T-helper 9 cell (primary cell): Measurements from ENCODE around the gene CCL7.

Experiments
- DNase-seq: peaks from one replicate; pipeline ENCODE4 v3.0.0-alpha.2; 2020

Gene CCL7

DNA sequence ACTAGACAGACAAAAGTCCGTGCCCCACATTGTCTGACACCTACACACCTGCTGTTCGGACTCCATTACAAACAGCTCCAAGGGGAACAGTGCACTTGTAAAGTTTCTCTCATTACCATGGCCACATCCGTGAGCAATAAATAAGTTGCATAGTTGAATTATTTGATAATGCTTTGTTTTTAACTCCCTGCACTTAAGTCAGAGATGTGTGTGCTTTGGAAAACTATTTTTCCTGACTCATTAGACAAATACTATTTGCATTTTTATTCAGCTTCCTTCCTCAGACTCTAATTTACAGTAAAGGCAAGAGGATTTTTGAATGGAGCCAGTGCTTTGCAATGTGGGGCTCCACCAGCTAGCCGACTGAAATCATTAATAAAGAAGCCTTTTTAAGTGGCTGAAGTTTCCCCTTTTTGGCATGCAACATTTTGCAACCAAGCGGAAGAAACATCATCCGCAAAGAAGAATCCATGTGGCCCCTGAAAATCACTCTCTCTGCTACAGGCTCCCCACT is 21.5 kb upstream of the CCL7 start:
- no peak for DNase-seq

DNA sequence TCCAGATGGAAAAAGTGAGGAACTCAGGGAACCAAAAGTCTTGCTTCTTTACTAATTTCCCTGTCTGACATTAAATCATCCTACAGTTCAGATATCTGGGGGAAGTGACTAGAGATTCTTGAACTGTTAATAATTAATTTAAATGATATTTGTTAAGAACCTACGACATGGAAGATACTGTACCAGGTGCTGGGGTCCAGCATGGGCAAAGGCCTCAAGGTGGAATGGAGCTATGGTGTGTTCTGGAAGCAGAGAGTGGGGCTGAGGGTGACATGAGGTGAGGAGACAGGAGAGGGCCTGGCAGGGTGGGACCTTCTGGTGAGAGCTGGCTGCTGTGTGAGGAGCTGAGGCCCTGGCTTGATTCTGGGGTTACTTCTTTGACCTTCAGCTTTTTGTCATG is 21.0 kb upstream of the CCL7 start:
- DNase-seq: no peak

DNA sequence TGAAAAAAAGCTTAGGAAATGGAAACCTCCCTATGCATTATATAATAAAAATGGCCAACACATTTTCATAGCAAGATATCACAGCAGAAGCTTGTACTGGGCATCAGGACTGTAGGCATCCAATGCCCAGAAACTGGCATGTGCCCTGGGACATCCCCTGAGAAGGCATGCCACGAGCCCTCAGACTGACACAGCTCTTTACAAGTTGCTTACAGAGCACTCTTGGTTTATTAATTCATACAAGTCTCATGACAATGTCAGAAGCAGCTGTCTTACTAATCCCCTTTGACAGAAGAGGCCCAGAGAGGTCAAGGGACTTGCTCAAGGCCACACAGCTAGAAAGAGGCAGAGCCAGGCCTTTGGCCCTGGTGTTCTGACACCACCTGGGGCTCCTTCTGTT is 20.5 kb upstream of the CCL7 start:
- no peak for DNase-seq

DNA sequence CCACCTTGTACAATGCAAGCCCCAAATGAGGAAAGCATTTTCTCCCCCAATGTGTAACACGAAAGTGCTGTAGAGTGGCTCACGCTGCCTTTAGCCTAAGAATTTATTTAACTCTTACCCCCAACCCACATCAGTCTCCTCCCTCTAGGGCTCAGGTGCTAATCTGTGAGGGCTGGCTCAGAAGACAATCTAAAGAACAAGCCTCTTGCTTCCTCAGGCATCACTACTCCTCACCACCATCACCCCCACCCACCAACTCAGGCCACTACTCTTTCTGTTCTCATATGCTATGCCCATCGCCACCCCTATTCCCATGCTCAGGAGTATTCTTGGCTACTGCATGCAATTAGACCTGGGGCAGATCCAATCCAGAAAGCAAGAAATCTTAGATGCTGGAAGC is 18.8 kb upstream of the CCL7 start:
- DNase-seq: no peak

DNA sequence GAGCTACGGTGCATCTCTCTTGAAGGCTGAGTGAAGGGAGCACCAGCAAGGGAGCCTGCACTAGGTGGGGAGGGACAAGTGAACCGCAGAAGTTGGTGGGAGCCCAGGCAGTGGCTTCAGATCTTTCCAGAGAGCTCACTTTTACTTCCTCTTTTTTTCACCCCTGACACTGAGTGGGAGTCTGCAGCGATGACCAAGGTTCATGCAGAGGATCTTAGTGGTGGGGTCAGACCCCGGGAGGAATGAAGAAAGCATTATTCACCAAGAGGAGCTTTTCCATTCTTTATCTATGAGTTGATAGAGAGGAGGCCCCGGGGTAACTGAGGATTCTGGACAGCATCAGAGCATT is 18.0 kb upstream of the CCL7 start:
- DNase-seq: no peak

DNA sequence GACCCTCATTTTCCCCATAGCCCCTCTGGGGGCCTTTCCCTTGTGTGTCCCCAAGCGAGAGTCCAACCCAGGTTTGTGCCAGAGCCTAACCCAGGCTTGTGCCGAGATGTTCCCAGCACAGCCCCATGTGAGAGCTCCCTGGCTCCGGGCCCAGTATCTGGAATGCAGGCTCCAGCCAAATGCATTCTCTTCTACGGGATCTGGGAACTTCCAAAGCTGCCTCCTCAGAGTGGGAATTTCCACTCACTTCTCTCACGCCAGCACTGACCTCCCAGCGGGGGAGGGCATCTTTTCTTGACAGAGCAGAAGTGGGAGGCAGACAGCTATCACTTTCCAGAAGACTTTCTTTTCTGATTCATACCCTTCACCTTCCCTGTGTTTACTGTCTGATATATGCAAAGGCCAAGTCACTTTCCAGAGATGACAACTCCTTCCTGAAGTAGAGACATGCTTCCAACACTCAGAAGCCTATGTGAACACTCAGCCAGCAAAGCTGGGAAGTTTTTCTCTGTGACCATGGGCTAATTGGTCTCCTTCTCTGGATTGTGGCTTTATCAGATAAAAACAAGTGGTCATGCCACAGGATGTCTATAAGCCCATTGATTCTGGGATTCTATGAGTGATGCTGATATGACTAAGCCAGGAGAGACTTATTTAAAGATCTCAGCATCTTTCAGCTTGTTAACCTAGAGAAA is 17.4 kb upstream of the CCL7 start:
- DNase-seq: no peak

DNA sequence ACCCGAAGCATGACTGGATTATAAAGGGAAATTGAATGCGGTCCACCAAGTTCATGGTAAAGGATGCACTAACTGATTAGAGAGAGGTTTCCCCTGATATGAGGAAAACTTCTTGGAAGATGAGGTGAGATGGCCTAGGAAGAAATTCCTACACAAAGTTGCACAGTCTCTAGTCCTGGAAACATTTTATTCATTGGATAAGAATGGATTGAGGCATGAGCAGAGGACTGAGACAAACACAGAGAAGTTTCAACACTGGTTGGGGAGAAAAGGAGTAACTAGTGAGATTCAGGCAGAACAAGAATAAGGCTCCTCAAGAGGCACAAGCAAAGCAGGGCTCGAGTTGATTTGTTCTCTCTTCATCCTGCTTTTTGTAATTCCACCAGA is 16.9 kb upstream of the CCL7 start:
- no peak for DNase-seq

DNA sequence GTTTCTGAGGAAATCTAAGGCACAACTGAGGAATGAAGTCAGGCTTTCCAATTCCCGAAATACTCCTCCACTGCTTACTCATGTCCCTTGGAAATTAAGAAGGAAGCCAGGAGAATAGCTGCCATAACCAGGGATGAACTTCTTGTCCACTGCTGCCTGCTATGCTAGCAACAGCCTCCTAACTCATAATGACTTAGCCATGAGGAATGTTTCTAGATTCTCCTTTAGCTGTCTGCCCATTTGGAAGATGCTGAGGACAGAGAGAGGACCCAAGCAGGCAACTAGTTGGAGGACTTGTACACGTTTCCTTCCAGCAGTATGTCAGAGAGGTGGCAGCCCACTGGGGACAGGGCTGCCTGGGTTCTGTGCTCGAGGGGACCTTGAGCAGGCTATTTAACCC is 15.9 kb upstream of the CCL7 start:
- no peak for DNase-seq

DNA sequence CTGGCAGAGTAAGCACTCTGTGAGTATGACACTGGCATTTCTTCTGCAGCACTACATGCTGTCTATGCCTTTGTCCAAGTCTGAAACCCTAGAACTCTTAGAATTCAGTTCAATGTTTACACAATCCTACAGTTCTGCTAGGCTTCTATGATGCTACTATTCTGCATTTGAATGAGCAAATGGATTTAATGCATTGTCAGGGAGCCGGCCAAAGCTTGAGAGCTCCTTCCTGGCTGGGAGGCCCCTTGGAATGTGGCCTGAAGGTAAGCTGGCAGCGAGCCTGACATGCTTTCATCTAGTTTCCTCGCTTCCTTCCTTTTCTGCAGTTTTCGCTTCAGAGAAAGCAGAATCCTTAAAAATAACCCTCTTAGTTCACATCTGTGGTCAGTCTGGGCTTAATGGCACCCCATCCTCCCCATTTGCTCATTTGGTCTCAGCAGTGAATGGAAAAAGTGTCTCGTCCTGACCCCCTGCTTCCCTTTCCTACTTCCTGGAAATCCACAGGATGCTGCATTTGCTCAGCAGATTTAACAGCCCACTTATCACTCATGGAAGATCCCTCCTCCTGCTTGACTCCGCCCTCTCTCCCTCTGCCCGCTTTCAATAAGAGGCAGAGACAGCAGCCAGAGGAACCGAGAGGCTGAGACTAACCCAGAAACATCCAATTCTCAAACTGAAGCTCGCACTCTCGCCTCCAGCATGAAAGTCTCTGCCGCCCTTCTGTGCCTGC is 15.2 kb upstream of the CCL7 start, which contains the start of gene CCL2:
Gene CCL2, plus strand, starts transcription at position 635 of the 730 bp plus-strand sequence. Its CDS starts 65 bp downstream, at position 700.
- DNase-seq: no peak

DNA sequence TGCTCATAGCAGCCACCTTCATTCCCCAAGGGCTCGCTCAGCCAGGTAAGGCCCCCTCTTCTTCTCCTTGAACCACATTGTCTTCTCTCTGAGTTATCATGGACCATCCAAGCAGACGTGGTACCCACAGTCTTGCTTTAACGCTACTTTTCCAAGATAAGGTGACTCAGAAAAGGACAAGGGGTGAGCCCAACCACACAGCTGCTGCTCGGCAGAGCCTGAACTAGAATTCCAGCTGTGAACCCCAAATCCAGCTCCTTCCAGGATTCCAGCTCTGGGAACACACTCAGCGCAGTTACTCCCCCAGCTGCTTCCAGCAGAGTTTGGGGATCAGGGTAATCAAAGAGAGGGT is 14.7 kb upstream of the CCL7 start:
- no peak for DNase-seq

DNA sequence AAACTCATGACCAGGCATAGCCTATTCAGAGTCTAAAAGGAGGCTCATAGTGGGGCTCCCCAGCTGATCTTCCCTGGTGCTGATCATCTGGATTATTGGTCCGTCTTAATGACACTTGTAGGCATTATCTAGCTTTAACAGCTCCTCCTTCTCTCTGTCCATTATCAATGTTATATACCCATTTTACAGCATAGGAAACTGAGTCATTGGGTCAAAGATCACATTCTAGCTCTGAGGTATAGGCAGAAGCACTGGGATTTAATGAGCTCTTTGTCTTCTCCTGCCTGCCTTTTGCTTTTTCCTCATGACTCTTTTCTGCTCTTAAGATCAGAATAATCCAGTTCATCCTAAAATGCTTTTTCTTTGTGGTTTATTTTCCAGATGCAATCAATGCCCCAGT is 14.2 kb upstream of the CCL7 start:
- DNase-seq: no peak

DNA sequence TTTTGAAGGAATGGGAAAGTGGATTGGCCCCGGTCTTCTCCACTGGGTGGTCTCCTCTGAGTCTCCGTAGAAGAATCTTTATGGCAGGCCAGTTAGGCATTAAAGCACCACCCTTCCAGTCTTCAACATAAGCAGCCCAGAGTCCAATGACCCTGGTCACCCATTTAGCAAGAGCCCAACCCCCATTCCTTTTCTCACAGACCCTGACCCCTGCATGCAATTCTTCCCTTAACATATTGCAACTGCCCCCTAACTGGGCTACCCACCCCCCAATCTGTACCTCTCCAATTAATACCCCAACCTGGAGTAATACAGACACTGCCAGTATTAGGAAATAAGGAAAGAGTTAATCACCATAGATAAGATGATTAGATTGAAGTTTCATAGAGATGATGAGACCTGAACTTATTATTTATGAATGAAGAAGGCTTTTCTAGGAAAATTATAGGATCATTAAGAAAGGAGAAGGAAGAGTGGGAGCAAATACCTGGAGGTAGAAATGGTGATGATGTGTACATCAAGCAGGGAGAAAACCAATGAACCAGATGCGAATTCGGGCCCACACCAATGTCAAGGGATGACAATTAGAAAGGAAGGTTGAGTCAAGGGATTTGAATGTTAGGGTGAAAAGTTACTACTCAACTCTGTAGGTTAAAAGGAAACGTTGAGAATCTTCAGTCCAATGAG is 12.6 kb upstream of the CCL7 start:
- DNase-seq: no peak

DNA sequence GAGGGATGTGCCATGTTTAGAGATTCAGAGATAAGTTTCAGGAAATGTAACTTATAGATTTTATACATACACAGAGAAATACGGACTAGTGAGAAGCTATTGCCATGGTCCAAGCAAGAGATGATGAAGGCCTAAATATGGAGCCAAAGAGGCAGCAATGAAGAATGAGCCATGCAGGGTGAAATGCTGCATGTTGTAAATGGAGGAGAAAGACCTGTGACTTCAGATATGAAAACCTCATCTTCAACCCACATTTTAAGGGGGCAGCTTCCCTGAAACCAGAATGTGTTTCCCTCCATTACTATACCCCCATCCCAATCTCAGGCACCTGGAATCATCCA is 12.1 kb upstream of the CCL7 start:
- DNase-seq: no peak

DNA sequence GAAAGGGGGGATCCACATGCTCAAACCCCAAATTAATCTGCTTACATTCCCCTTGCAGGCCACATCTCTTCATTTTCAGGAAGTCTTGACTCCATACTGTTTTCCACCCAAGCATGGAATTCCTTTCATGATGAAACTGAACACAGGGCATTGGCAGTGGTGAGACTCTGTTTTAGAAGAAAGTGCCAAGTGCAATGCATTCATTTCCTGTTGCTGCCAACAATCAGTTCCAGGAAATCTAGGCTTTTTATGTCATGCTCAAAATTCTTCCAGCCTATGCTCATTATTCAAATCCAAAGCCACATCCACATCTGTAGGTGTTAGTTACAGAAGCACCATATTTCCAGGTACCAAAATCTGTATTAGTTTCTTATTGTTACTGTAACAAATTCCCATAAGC is 10.9 kb upstream of the CCL7 start:
- no peak for DNase-seq

DNA sequence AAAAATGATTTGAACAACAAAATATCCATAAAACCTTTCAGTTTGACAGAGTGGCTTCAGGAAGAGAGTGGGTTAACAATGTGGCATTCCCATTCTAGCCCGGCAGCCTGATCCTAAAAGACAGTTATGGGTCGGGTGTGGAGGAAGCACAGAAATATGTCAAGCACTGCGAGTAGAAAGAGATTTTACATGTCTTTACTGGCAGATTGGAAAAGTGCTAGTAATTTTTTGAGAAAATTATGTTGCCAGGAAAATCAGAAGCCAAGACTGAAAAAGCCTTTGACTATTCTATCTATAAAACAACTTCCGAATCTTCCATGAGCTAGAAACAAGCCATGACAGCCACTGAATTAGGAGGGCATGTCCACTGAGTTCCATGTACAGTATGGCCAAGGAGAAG is 9.2 kb upstream of the CCL7 start:
- no peak for DNase-seq

DNA sequence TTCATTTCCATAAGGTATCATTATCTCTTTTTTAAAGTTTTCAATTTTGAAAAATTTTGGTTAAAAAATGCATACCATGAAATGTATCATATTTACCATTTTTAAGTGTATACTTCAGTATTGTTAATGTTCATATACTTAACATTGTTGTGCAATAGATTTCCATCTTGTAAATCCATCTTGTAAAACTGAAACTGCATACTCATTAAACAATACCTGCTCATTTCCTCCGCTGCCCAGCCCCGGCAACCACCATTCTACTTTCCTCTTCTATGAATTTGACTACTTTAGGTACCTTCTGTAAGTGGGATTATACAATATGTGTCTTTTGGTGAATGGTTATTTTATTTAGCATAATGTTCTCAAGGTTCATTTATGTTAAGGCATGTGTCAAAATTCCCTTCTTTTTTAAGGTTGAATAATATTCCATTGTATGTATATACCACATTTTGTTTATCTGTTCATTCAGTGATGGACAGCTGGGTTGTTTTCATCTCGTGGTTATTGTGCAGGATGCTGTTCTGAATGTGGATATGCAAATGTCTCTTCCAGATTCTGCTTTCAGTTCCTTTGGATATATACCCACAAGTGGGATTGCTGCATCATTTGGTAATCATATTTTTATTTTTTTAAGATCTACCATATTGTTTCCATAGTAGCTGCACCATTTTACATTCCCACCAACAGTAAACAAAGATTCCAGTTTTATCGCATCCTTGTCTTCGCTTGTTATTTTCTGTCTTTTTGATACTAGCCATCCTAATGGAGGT is 8.3 kb upstream of the CCL7 start:
- DNase-seq: no peak

DNA sequence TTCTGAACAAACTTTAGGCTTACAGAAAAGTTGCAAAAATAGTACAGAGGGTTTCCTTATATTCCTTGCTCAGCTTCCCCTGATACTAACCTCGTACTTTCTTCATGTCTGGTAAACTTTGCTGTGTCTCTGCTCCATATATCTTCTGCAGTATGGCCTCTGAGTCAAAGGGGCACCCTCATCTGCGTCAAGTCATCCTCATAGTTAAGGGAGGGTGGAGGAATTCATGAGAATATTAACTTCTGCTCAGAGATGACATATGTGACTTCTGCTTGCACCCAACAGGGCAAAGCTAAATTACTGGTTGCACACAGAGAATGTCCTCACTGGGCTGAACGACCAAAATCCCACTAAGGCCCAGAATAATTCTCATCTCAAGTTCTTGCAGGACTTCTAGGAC is 4.3 kb upstream of the CCL7 start:
- no peak for DNase-seq

DNA sequence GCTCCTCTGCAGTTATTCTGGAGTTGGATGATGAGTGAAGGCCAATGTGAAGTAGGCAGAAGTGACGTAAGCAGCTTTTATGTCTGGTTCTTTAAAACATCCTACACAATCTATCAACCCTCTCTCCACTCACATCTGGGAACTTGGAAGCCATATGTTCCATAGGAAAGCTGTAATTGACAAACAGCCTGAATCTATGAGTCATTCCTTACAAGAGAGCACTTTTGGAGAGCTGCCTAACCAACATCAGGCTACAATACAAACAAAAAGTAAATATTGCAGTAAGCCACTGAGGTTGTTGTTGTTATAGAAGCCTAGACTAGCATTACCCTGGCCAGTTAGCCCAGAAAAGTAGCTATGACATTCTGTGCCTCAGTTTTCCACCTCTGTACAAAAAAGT is 5.9 kb downstream of the CCL7 start:
- no peak for DNase-seq

DNA sequence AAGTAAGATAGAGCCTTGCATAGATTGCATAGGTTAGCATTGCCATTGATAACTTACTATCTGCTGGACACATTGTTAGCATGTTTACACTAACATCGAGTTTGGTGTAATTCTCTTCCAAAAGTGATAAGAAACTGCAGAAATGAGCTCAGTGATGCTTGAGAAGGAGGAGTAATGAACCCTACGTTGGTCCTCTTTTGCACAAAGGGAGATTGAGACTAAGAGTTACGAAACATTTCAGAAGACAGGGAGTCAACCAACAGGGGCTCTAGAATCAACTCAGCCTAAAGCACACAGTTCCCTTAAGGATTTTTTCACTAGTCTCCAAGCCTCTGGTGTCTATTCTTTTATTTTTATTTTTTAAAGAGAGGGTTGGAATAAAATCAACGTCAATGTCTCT is 6.8 kb downstream of the CCL7 start:
- no peak for DNase-seq

DNA sequence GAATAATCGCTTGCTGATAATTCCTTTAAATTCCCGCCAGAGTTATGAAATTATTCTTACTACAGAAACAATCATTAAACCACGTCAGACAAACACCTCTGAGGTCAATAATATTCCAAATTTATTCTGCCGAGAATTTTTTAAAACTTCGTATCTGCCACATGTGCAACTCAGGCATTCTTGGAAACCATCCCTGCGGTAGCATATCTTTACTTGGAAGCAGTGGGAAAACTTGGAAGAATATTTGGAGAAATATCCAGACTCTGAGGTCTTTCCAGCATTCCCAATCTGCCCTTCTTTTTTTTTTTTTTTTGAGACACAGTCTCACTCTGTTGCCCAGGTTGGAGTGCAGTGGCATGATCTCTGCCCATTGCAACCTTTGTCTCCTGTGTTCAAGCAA is 13.6 kb downstream of the CCL7 start:
- no peak for DNase-seq

DNA sequence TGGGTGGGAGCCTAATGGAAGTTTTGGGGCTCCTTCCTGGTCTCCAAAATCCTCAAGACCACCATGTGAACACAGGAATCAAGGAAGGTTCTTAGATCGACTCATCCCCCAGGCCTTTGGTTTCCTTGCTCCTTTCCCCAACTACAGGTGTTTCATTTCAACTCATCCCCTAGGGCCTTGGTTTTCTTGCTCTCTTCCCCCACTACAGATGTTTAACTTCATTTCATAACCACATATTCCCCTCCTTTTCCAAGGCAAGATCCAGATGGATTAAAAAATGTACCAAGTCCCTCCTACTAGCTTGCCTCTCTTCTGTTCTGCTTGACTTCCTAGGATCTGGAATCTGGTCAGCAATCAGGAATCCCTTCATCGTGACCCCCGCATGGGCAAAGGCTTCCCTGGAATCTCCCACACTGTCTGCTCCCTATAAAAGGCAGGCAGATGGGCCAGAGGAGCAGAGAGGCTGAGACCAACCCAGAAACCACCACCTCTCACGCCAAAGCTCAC is 15.3 kb downstream of the CCL7 start, which contains the start of gene CCL11:
Gene CCL11, plus strand, starts transcription at position 457 of the 507 bp plus-strand sequence. CDS start 67 bp downstream, outside the sequence.
- DNase-seq: no peak

DNA sequence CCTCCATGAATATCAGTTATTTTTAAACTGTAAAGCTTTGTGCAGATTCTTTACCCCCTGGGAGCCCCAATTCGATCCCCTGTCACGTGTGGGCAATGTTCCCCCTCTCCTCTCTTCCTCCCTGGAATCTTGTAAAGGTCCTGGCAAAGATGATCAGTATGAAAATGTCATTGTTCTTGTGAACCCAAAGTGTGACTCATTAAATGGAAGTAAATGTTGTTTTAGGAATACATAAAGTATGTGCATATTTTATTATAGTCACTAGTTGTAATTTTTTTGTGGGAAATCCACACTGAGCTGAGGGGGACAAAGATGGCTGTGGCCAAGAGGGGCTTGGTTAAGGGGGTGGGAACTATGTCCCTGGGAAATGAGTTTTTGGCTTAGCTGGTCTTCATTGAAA is 17.9 kb downstream of the CCL7 start:
- DNase-seq: no peak

DNA sequence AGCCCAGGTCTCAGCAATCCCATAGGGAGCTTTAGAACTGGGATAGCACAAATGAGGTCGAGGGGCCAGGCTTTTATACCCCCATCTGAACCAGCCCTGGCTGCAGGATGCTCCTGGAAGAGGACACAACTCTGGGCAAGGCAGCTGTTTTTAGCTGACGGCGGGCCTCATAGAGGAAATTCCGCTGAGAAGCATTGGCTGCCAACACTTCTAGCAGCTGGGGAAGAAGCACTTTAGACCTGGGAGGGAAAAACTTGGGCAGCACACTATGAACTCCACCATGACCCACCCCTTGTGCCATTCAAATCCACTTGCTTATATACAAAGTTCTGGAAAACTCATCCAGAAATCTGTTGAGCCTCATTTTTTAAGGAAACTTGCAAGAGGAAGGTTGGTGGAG is 20.6 kb downstream of the CCL7 start:
- no peak for DNase-seq
